H1 (cell line): Measurements from ENCODE around the gene MPV17L2. TPM values are rescaled to one million over a fixed set of nuclear protein-coding genes. Genes with fewer than 3 reads are reported as not detected.

Experiments used
- CTCF ChIA-PET: fragments of 300-600 bp; sonication (Branson Sonifier 250); formaldehyde crosslinking; loops from one replicate; lab custom pipeline; 2021; ENCODE audit not compliant: partially characterized antibody; lab: Charles Lee
- POLR2A ChIA-PET: fragments of 300-600 bp; sonication (Branson Sonifier 250); formaldehyde crosslinking; loops from one replicate; lab custom pipeline; 2021; ENCODE audit warnings: inconsistent platforms; ENCODE audit not compliant: partially characterized antibody; lab: Charles Lee
- DNase-seq, 2 experiments: peaks; one replicate each; pipeline versions ENCODE4 v3.0.0 to v3.0.0-alpha.2; 2010 to 2022; ENCODE audit warnings: low spot score in 2 of 2, low read depth in 1 of 2, mixed read lengths in 1 of 2
- FAIRE-seq: peaks from 2 replicates; lab custom pipeline; 2011; peaks lifted over from hg19 to GRCh38; lab: Jason Lieb, UNC
- H2AFZ ChIP-seq: 2 replicates; pipeline ENCODE4 v1.8.1; 2012; ENCODE audit warnings: low read length, inconsistent platforms
- H2AK5ac ChIP-seq: 2 replicates; pipeline ENCODE4 v1.6.1; 2013; ENCODE audit warnings: low read depth, low read length
- H2BK120ac ChIP-seq: replicated peaks from 2 replicates; pipeline ENCODE3; 2013; ENCODE audit warnings: low read depth, low read length, inconsistent platforms
- H2BK12ac ChIP-seq: 2 replicates; pipeline ENCODE4 v1.6.1; 2013; ENCODE audit warnings: low read depth, low read length
- H2BK15ac ChIP-seq: 2 replicates; pipeline ENCODE4 v1.6.1; 2013; ENCODE audit warnings: low read length
- H2BK20ac ChIP-seq: 2 replicates; pipeline ENCODE4 v1.6.1; 2013; ENCODE audit warnings: low read length
- H2BK5ac ChIP-seq: 2 replicates; pipeline ENCODE4 v1.6.1; 2013; ENCODE audit warnings: low read depth, low read length
- H3K14ac ChIP-seq: 2 replicates; pipeline ENCODE4 v1.6.1; 2013; ENCODE audit warnings: inconsistent platforms; ENCODE audit not compliant: insufficient read length
- H3K18ac ChIP-seq: 2 replicates; pipeline ENCODE4 v1.6.1; 2013; ENCODE audit warnings: low read length; ENCODE audit errors: extremely low read depth
- H3K23ac ChIP-seq: 2 replicates; pipeline ENCODE4 v1.6.1; 2013; ENCODE audit warnings: inconsistent platforms; ENCODE audit not compliant: insufficient read length
- H3K23me2 ChIP-seq: 2 replicates; pipeline ENCODE4 v1.6.1; 2013; ENCODE audit warnings: low read depth, low read length
- H3K27ac ChIP-seq: 2 replicates; pipeline ENCODE4 v1.6.1; 2011; ENCODE audit warnings: low read depth, low read length, inconsistent platforms
- H3K27me3 ChIP-seq, 4 experiments: replicated peaks in 1 of 4; 1 replicate in 1 of 4; 2 replicates in 3 of 4; pipeline versions ENCODE4 v1.6.1 to v1.8.1; 2011 to 2013; ENCODE audit warnings: low read length in 3 of 4, mild to moderate bottlenecking in 3 of 4, inconsistent platforms in 2 of 4, mixed read lengths in 2 of 4, moderate library complexity in 1 of 4; ENCODE audit not compliant: control insufficient read depth in 3 of 4, insufficient read depth in 3 of 4; ENCODE audit errors: extremely low read depth in 1 of 4
- H3K36me3 ChIP-seq, 4 experiments: 2 replicates each; pipeline versions ENCODE4 v1.6.1 to v1.8.1; 2011 to 2013; ENCODE audit warnings: mild to moderate bottlenecking in 4 of 4, low read length in 3 of 4, moderate library complexity in 2 of 4, control low read depth in 1 of 4, inconsistent platforms in 1 of 4; ENCODE audit not compliant: insufficient read depth in 4 of 4, control insufficient read depth in 2 of 4
- H3K4ac ChIP-seq: replicated peaks from 2 replicates; pipeline ENCODE3; 2013; ENCODE audit warnings: low read length, low read depth, mixed read lengths, inconsistent platforms; ENCODE audit not compliant: insufficient read length
- H3K4me1 ChIP-seq, 4 experiments: replicated peaks in 1 of 4; 1 replicate in 1 of 4; 2 replicates in 3 of 4; pipeline versions ENCODE4 v1.6.1 to v1.8.1; 2011 to 2013; ENCODE audit warnings: low read length in 3 of 4, inconsistent platforms in 2 of 4, mixed read lengths in 1 of 4; ENCODE audit not compliant: insufficient read depth in 4 of 4, control insufficient read depth in 3 of 4
- H3K4me2 ChIP-seq, 2 experiments: 2 replicates each; pipeline versions ENCODE4 v1.6.1 to v1.8.1; 2011 to 2013; ENCODE audit warnings: low read depth in 2 of 2, low read length in 2 of 2, control low read depth in 1 of 2, inconsistent platforms in 1 of 2, mild to moderate bottlenecking in 1 of 2; ENCODE audit not compliant: insufficient read depth in 1 of 2
- H3K4me3 ChIP-seq, 4 experiments: fragments of 200-600, 300-600 bp in 1 of 4; sonication (generic), shearing (Covaris generic), sonication (Bioruptor Twin) in 1 of 4; 2 replicates each; pipeline versions ENCODE4 v1.5.1 to v1.8.1; 2011 to 2016; ENCODE audit warnings: low read length in 4 of 4, low read depth in 3 of 4, control low read depth in 2 of 4, inconsistent platforms in 2 of 4, mild to moderate bottlenecking in 2 of 4, mixed read lengths in 1 of 4, moderate library complexity in 1 of 4; ENCODE audit not compliant: insufficient read depth in 2 of 4; ENCODE audit errors: extremely low read depth in 1 of 4
- H3K56ac ChIP-seq: replicated peaks from 2 replicates; pipeline ENCODE3; 2013; ENCODE audit warnings: low read depth, mild to moderate bottlenecking, mixed read lengths, low read length, inconsistent platforms; ENCODE audit not compliant: insufficient read length
- H3K79me1 ChIP-seq: 2 replicates; pipeline ENCODE4 v1.6.1; 2013; ENCODE audit warnings: low read depth, low read length, control low read depth
- H3K79me2 ChIP-seq, 2 experiments: 2 replicates each; pipeline versions ENCODE4 v1.6.1 to v1.8.1; 2012 to 2013; ENCODE audit warnings: low read length in 2 of 2, mild to moderate bottlenecking in 2 of 2, inconsistent platforms in 1 of 2; ENCODE audit not compliant: insufficient read depth in 2 of 2, control insufficient read depth in 1 of 2
- H3K9ac ChIP-seq, 4 experiments: replicated peaks in 1 of 4; 1 replicate in 1 of 4; 2 replicates in 3 of 4; pipeline versions ENCODE4 v1.6.1 to v1.8.1; 2011 to 2013; ENCODE audit warnings: low read depth in 3 of 4, low read length in 3 of 4, control low read depth in 2 of 4, mild to moderate bottlenecking in 2 of 4, moderate library complexity in 2 of 4, inconsistent platforms in 1 of 4; ENCODE audit errors: extremely low read depth in 1 of 4
- H3K9me3 ChIP-seq, 2 experiments: 2 replicates each; pipeline versions ENCODE4 v1.6.1 to v1.8.1; 2012 to 2013; ENCODE audit warnings: mild to moderate bottlenecking in 2 of 2, moderate library complexity in 2 of 2, control low read depth in 1 of 2, inconsistent platforms in 1 of 2, low read depth in 1 of 2, low read length in 1 of 2, mixed read lengths in 1 of 2; ENCODE audit not compliant: insufficient read depth in 2 of 2
- H4K20me1 ChIP-seq, 2 experiments: replicated peaks in 1 of 2; 2 replicates each; pipeline versions ENCODE3 to v1.8.1; 2011 to 2013; ENCODE audit warnings: inconsistent platforms in 2 of 2, low read length in 2 of 2, mild to moderate bottlenecking in 1 of 2; ENCODE audit not compliant: insufficient read depth in 2 of 2, control insufficient read depth in 1 of 2
- H4K5ac ChIP-seq: 2 replicates; pipeline ENCODE4 v1.6.1; 2013; ENCODE audit warnings: low read length, low read depth, mixed read lengths, inconsistent platforms; ENCODE audit not compliant: insufficient read length
- H4K8ac ChIP-seq: 2 replicates; pipeline ENCODE4 v1.8.0; 2013; ENCODE audit warnings: mild to moderate bottlenecking, moderate library complexity, low read length, inconsistent platforms; ENCODE audit not compliant: insufficient read depth; ENCODE audit errors: extremely low read depth
- H4K91ac ChIP-seq: replicated peaks from 2 replicates; pipeline ENCODE3; 2013; ENCODE audit warnings: low read length, mixed read lengths, inconsistent platforms; ENCODE audit not compliant: insufficient read length
- ASH2L ChIP-seq: fragments of 200-600, 300-600 bp; sonication (generic); IDR thresholded peaks from one replicate; pipeline ENCODE4 v1.7.1; 2017; ENCODE audit warnings: low read length
- MAX ChIP-seq: IDR thresholded peaks from 2 replicates; pipeline ENCODE4 v1.6.1; 2012; ENCODE audit warnings: inconsistent platforms
- POLR2A ChIP-seq, 2 experiments: IDR thresholded peaks; 1 replicate in 1 of 2; 2 replicates in 1 of 2; pipeline ENCODE4 v1.6.1; 2011; ENCODE audit warnings: low read depth in 2 of 2, low read length in 2 of 2, mild to moderate bottlenecking in 2 of 2; ENCODE audit errors: control extremely low read depth in 1 of 2
- POLR2AphosphoS5 ChIP-seq: IDR thresholded peaks from 2 replicates; pipeline ENCODE4 v1.6.1; 2011; ENCODE audit warnings: low read depth, low read length
- RBBP5 ChIP-seq: IDR thresholded peaks from 2 replicates; pipeline ENCODE4 v1.7.1; 2012; ENCODE audit warnings: low read depth, mild to moderate bottlenecking, inconsistent platforms, low read length, moderate library complexity, borderline replicate concordance
- RFX5 ChIP-seq: IDR thresholded peaks from 2 replicates; pipeline ENCODE4 v1.6.1; 2011; ENCODE audit warnings: low read depth, low read length, improper control_type of control experiment, borderline replicate concordance
- SAP30 ChIP-seq: fragments of 300-600 bp; sonication (generic); IDR thresholded peaks from 2 replicates; pipeline ENCODE4 v1.7.1; 2012; ENCODE audit warnings: low read length, moderate library complexity, mild to moderate bottlenecking, inconsistent platforms; ENCODE audit not compliant: insufficient read depth, insufficient replicate concordance
- SRF ChIP-seq: IDR thresholded peaks from 2 replicates; pipeline ENCODE4 v1.6.1; 2011; ENCODE audit warnings: mild to moderate bottlenecking, low read depth, low read length, moderate library complexity
- SUZ12 ChIP-seq: fragments of 200-600 bp; sonication (generic); IDR thresholded peaks from 2 replicates; pipeline ENCODE4 v1.6.1; 2012; ENCODE audit warnings: mild to moderate bottlenecking, inconsistent platforms, low read length, moderate library complexity, mixed read lengths
- WGBS, 2 experiments: shearing (Covaris generic) in 1 of 2; methylation state at CpG; one replicate each; pipeline versions ENCODE4 v1.1.6 to v1.1.7; 2013 to 2015; ENCODE audit warnings: low lambda C conversion rate in 2 of 2, mixed read lengths in 2 of 2, inconsistent platforms in 1 of 2, low coverage in 1 of 2, missing lambda C conversion rate in 1 of 2; ENCODE audit not compliant: insufficient replicate concordance in 2 of 2, insufficient coverage in 1 of 2, insufficient read length in 1 of 2; ENCODE audit errors: extremely low coverage in 1 of 2, missing lambda C conversion rate in 1 of 2; 5-methylcytosine and 5-hydroxymethylcytosine counted together
- polyA plus RNA-seq, 7 experiments: library from polyadenylated mRNA; depleted of rRNA in 3 of 7; stranded (reverse) in 5 of 7; unstranded in 2 of 7; fragments of >200 nt in 5 of 7; fragments of 200-250 nt in 2 of 7; gene quantifications; 1 replicate in 5 of 7; 2 replicates in 1 of 7; 4 replicates in 1 of 7; pipeline versions ENCODE4 v1.2.1 to v1.2.3, GENCODE V29; 2011 to 2013; ENCODE audit warnings: missing spikeins in 2 of 7, mixed read lengths in 2 of 7
- total RNA-seq: library from RNA; stranded (reverse); fragmentation: NEBNext Ultra II Directional; extraction: Animal tissue kit (Norgen Biotek cat#: 25700); gene quantifications from 2 replicates; pipeline ENCODE4 v1.2.1, GENCODE V29; 2021
- TF ChIP-seq, protein P1 (sequence below): IDR thresholded peaks from 2 replicates; pipeline ENCODE4 v1.6.1; 2012; ENCODE audit warnings: inconsistent platforms
- TF ChIP-seq, protein P2 (sequence below): IDR thresholded peaks from 2 replicates; pipeline ENCODE4 v1.6.1; 2011; ENCODE audit warnings: low read length, improper control_type of control experiment
- TF ChIP-seq, protein P3 (sequence below): IDR thresholded peaks from 2 replicates; pipeline ENCODE4 v1.6.1; 2011; ENCODE audit warnings: low read depth, mild to moderate bottlenecking, low read length; ENCODE audit not compliant: insufficient read depth

Gene MPV17L2
- total and polyA plus RNA-seq, 2 of the 8 experiments (the other 6 are each of a cell fraction or from before 2014, with no cell fraction given): 24.2 to 82.6 TPM

- no peaks in the 10 kb centered on the region for H3K79me1 ChIP-seq
- H3K27ac ChIP-seq: no peak overlapping the region
- no peak overlapping the region for H3K4me3 ChIP-seq
- H3K79me2 ChIP-seq: no peaks in the 10 kb centered on the region
- H2BK12ac ChIP-seq: no peak overlapping the region
- H4K5ac ChIP-seq: no peak overlapping the region
- H2AK5ac ChIP-seq: no peak overlapping the region
- no peaks in the 10 kb centered on the region for H3K9me3 ChIP-seq
- H3K56ac ChIP-seq: no peak overlapping the region
- peaks cover 0 to 7% (median under 1%) of the 10 kb centered on the region in 4 experiments; a peak in 5 of 7 replicates for H3K27me3 ChIP-seq
- FAIRE-seq: no peak
- H4K91ac ChIP-seq: no peak overlapping the region
- no peak overlapping the region for H3K18ac ChIP-seq
- no peak overlapping the region for H2AFZ ChIP-seq
- CTCF ChIA-PET: interaction anchor here (0.7 to 1.6 kb wide), 2 partner anchors 12 to 83 kb away, joined by 3 to 5 read pairs; no protein-coding TSS in a partner anchor
- H2BK5ac ChIP-seq: no peak overlapping the region
- H3K4me2 ChIP-seq: no peak overlapping the region
- H3K9ac ChIP-seq: no peak overlapping the region
- no peaks in the 10 kb centered on the region for H3K4me1 ChIP-seq
- DNase-seq: no peak
- no peaks in the 10 kb centered on the region for H3K23me2 ChIP-seq
- no peaks in the 10 kb centered on the region for H3K36me3 ChIP-seq
- POLR2A ChIA-PET: interaction anchor here (0.6 to 1.3 kb wide), 3 partner anchors 11 to 102 kb away, joined by 3 read pairs; no protein-coding TSS in a partner anchor
- no peak overlapping the region for H2BK120ac ChIP-seq
- peaks cover 0 to 1% of the 10 kb centered on the region in 2 experiments for H4K20me1 ChIP-seq
- WGBS, 2 experiments: 89% methylated on average over 5 of the region's 5 CpGs; no CpG with 5 or more reads in 1 of the 2 experiments
- H3K23ac ChIP-seq: no peak overlapping the region
- no peak overlapping the region for H2BK15ac ChIP-seq
- no peak overlapping the region for H3K14ac ChIP-seq
- no peak overlapping the region for H3K4ac ChIP-seq
- no peak overlapping the region for H4K8ac ChIP-seq
- H2BK20ac ChIP-seq: no peak overlapping the region
- TF ChIP-seq SRF: no peak
- TF ChIP-seq POLR2A (IDR thresholded peaks at IDR 0.05; ENCODE audit: control extremely low read depth in 1 of 2, low read depth in 2 of 2, low read length in 2 of 2): no peak
- no peak for TF ChIP-seq RBBP5
- TF ChIP-seq SUZ12: no peak
- TF ChIP-seq, protein P1, sequence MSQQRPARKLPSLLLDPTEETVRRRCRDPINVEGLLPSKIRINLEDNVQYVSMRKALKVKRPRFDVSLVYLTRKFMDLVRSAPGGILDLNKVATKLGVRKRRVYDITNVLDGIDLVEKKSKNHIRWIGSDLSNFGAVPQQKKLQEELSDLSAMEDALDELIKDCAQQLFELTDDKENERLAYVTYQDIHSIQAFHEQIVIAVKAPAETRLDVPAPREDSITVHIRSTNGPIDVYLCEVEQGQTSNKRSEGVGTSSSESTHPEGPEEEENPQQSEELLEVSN: no peak
- TF ChIP-seq, protein P2, sequence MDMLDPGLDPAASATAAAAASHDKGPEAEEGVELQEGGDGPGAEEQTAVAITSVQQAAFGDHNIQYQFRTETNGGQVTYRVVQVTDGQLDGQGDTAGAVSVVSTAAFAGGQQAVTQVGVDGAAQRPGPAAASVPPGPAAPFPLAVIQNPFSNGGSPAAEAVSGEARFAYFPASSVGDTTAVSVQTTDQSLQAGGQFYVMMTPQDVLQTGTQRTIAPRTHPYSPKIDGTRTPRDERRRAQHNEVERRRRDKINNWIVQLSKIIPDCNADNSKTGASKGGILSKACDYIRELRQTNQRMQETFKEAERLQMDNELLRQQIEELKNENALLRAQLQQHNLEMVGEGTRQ: no peak
- no peak for TF ChIP-seq MAX
- TF ChIP-seq RFX5: no peak
- no peak for TF ChIP-seq SAP30
- TF ChIP-seq ASH2L: no peak
- TF ChIP-seq, protein P3, sequence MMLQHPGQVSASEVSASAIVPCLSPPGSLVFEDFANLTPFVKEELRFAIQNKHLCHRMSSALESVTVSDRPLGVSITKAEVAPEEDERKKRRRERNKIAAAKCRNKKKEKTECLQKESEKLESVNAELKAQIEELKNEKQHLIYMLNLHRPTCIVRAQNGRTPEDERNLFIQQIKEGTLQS: no peak
- no peak for TF ChIP-seq POLR2AphosphoS5
These were observed 13.1 kb upstream of the MPV17L2 start for GRCh38 chr19:18179957-18180356.
